ENCODE results near the gene PRAC2.

The PRAC2 gene

DNA sequence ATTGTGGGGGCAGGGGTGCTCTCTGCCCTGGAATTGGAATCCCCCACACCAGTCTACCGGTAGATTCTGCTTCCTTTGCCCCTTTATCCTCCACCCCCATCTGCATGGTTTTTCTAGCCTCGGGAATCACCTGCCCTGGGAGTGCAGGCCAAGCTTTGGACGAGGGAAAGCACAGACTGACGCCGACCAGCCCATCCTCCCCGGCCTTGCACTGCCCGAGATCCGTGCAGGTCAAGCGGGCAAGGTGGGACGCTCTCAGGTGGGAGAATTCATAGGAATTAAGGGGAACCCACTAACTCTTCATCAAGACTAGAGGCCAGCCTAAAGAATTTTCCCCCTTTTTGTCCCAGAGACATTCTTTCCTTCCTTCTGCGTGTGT lies 15.4 kb downstream of the PRAC2 start:
- Mint-ChIP-seq H3K4me1 (ENCODE audit: low read depth) (peaks cover 17% of the 10 kb centered on the region), H3K27me3 (peaks cover 60% of the 10 kb centered on the region), H3K27ac (no peak overlapping the region), H3K4me3 (no peak overlapping the region), H3K9me3 (ENCODE audit: low read depth) (no peaks in the 10 kb centered on the region), H3K36me3 (no peaks in the 10 kb centered on the region)

DNA sequence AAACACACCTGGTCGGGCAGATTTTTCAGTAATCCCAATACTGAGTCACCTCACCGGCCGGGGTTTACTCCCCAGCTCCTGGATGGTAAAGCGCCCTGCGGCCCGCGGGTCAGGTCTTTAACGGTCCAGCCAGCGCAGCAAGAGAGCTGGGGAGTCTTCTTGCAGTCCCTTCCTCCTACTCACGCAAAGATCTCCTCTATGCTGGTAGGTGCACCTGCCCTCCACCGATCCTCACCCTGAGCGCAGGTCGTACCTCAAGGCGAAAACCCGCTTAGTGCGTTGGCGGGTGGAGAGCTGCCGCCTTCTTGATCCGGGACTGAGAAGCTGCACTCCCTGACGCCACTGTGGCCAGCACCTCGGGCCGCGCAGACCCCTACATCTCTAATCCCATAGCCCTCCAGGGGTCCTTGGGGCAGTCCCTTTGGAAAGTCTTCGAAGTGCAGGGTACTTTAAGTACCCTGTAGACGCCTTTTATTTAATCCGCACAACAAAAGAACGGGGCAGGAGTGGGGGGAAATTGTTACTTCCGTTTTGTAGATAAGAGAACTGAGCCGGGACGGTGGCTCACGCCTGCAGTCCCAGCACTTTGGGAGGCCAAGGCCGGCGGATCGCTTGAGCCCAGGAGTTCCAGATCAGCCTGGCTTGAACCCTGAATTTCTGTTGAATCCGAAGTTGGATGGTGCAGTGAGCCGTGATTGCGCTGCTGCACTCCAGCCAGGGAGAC lies 16.0 kb downstream of the PRAC2 start:
- peaks cover 12% of the 10 kb centered on the region for H3K4me1 Mint-ChIP-seq (ENCODE audit: low read depth)
- peak overlapping the region; percentile 52 for H3K4me3 Mint-ChIP-seq
- H3K9me3 Mint-ChIP-seq (ENCODE audit: low read depth), result no peaks in the 10 kb centered on the region
- no peak overlapping the region for H3K27ac Mint-ChIP-seq
- H3K36me3 Mint-ChIP-seq, result no peaks in the 10 kb centered on the region
- peaks cover 59% of the 10 kb centered on the region for H3K27me3 Mint-ChIP-seq

DNA sequence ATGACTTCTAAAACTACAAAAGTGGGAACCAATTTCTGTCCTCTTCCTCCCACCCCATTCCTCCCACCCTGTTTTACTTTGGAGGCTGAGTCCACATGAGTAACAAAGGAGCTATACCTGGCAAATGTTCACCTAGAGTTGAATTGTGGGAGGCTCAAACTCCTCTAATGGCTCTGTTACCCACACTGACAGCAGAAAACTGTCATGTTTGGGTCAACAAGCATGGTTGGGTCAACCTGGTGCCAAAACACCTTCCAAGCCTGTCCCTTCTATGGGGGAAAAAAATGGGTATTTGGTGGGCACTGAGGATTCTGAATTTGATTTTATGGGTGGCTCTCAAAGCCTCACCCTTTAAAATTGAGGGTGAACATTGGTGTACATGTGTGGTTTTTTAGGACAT lies 17.6 kb downstream of the PRAC2 start:
- Mint-ChIP-seq H3K36me3 (no peaks in the 10 kb centered on the region), H3K4me3 (no peak overlapping the region), H3K27me3 (peaks cover 59% of the 10 kb centered on the region), H3K9me3 (ENCODE audit: low read depth) (no peaks in the 10 kb centered on the region), H3K4me1 (ENCODE audit: low read depth) (peaks cover 9% of the 10 kb centered on the region), H3K27ac (no peak overlapping the region)

DNA sequence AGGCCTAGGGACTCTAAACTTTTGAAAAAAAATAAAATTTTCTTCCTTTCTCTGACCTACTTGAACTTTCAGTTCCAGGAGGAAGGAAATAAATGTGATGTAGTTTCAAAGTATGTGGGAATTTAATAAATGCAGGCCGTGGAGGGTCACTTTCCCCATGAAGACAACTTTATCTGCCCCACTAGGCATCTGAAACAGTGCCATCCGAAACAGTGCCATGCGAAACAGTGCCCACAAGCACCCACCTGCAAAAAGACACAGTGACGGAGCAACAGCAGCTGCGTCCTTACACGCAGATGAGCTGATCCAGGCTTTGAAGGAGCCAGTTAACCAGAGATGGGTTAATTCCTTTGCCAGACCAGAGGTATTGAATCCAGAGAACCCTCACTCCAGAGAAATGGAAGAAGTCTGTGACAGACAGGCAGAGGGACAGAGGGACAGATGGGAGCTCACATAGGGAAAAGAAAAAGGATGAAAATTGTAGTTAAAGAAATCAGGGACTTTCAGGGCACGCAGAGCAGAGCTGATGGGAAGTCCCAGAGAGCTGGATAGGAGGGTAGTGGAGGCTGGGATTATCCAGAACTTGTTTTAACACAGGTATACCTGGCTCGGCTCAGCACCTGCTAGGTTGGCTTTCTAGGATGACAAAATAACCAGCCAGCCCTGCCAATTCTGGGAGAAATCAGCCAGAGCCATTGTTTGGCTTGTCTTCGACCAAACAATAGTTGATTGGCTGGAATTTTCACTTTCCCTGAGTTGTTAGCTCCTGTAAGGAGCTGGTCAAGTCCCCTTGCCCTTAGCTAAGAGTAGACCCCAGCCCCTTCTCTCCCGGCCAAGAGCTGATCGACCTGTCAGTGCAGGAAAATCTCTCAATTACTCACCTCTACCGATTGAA lies 22.6 kb downstream of the PRAC2 start:
- H3K4me1 Mint-ChIP-seq (ENCODE audit: low read depth), result peaks cover 11% of the 10 kb centered on the region

DNA sequence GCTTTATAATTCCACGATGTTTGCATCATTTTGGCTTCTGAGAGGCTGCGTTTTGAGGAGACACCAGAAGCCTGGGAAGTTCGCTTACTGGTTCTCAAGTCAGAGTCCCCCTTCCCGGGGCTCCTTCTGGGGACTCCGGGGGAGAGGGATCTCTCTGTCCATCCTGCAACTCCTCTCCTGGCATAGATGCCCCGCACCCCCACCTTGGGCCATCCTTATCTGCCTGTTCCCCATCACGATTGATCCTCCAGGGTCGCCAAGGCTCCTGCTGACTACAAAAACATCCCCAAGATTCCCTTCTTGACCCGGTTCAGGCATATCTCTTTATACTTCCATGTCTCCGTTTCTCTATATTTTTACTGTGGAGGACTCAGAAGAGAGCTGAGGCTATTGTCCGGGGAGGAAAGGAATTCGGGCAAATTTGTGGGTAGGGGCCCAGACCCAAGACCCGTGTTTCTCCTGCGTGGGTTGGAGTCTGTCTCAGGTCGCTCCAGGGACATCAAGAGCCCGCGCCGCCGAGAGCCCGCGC lies 24.0 kb downstream of the PRAC2 start:
- Mint-ChIP-seq H3K9me3 (ENCODE audit: low read depth) (no peaks in the 10 kb centered on the region), H3K27ac (no peak overlapping the region), H3K4me1 (ENCODE audit: low read depth) (peaks cover 15% of the 10 kb centered on the region), H3K4me3 (no peak overlapping the region), H3K27me3 (peaks cover 60% of the 10 kb centered on the region), H3K36me3 (no peaks in the 10 kb centered on the region)

More for the DNA sequence above, 22.6 kb downstream of the PRAC2 start:
- Mint-ChIP-seq H3K4me3 (no peak overlapping the region), H3K27me3 (peaks cover 55% of the 10 kb centered on the region), H3K27ac (no peak overlapping the region), H3K36me3 (no peaks in the 10 kb centered on the region), H3K9me3 (ENCODE audit: low read depth) (no peaks in the 10 kb centered on the region)

DNA sequence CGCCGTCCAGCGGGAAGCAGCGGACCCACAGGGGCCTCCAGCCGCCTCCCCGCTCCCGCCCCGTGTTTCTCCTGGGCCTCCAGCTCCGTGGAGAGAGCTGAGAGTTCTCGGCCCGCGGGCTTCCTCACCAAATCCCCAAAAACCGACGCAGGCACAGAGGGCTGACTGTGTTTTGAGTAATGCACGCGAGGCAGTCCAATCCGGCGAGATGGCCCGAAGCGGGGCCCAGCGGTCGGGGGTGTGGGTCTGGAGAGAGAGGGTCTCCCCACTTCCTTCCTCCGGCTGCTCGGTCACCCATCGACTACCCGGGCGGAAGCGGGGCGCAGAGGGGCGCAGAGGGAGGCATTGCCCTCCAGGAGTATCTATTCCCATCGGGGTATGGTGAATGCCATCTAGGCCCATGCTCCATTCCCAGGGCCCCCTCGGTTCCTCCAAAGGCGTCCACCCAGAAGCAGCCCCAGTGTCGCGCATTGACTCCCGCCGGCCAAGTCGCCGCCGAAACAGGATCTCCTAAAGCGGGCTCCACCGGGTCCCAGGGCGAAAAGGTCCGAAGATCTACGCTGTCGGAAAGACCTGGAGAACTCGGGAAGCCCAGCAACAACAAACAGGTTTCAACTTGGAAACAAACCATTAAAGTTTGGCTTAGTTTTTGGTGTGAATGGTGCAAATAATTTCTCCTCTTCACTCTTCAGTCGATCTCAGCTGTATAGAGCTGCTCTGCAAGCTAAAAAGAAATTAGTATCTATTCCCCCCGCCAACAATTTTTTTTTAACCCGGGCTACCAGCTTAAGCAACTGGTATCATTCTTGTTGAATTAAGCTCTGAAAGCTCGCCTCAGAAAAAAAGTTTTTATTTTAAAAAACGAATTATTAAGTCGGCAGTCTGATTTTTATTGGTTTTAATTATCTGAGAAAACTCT lies 24.7 kb downstream of the PRAC2 start:
- H3K27me3 Mint-ChIP-seq, result peaks cover 58% of the 10 kb centered on the region
- H3K9me3 Mint-ChIP-seq (ENCODE audit: low read depth), result no peaks in the 10 kb centered on the region
- H3K27ac Mint-ChIP-seq, result no peak overlapping the region
- H3K36me3 Mint-ChIP-seq, result no peaks in the 10 kb centered on the region
- no peak overlapping the region for H3K4me3 Mint-ChIP-seq
- H3K4me1 Mint-ChIP-seq (ENCODE audit: low read depth), result peaks cover 17% of the 10 kb centered on the region

DNA sequence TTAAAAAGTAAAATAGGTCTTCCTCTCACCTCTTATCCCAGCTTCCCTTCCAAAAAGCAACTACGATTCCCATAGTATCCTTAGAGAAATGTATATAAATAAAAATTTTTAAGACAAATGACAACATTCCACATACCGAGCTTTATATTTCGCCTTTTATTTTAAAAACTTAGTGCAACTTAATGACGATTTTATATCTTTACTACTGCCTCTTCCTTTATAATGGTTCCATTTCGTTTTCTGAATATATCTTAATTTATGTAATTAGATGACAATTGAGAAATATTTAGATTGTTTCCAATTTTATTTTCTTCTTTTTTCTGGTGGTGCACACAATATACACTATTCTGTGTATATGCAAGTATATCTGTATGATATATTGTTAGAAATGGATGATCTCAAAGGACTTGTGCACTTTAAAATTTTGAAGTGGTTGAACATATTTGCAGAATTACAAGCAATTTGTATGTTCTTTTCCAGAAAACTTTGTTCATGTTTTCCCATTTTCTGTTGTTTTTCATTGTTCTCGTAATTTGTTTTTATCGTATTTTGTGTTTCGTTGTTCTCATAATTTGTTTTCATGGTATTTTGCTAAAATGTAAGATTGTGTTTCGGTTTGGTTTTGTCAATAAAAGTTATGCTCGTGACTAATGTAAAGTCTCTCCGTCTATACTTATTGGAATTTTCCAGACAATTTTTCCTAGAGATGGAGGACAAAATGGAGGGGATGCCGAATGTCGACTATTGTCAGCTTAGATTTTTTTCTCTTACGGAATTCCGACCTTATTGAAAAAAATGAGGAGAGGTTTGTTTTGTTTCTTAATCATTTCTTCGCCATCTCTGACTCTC lies 26.0 kb downstream of the PRAC2 start:
- H3K27ac Mint-ChIP-seq, result no peak overlapping the region
- H3K9me3 Mint-ChIP-seq (ENCODE audit: low read depth), result no peaks in the 10 kb centered on the region
- no peak overlapping the region for H3K4me3 Mint-ChIP-seq
- H3K36me3 Mint-ChIP-seq, result no peaks in the 10 kb centered on the region
- peaks cover 26% of the 10 kb centered on the region for H3K4me1 Mint-ChIP-seq (ENCODE audit: low read depth)
- peaks cover 61% of the 10 kb centered on the region for H3K27me3 Mint-ChIP-seq

DNA sequence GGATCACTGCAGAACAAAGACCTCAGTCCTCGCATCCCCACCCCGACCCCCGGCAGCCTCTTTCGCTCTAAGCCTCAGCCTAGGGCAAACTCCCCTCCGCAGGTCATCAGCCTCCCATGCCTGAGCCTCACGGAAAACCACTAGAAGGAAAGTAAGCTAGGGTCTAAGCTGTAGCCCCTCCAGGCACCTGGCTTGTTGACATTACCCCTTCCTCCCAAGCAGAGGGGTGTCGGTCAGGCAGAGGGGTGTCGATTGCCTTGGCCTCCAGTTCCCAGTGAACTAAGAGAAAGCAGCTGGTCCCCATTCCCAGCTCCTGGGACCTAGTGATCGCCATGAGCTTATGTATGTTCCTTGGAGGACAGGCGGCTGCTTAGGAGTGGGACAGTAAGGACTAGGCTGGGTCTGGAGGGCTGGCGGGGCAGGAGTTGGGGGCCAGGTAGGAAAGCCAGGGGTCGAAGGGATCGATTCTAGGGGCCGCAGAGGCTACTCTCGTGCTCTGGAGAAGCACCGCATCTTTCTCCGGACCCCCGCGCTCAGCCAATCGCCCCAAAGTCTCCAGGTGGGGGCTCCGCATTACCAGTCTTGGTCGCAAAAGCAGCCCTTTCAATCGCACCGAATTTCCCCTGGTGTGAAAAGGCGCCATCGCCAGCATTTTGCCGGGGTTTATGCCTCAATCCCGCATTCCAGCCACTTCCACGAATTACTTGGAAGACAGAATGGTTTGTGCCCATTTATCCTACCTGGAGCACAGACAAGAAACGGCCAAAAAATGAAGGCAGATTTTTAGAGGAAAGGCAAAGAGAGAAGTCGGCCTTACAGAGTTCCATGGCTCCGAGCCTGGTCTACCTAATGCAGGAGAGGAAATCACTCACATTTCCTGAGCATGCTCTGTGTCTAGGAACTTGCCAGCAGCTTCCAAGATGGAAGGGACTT lies 26.9 kb downstream of the PRAC2 start:
- H3K27ac Mint-ChIP-seq, result no peak overlapping the region
- H3K4me3 Mint-ChIP-seq, result no peak overlapping the region
- peaks cover 61% of the 10 kb centered on the region for H3K27me3 Mint-ChIP-seq
- peaks cover 32% of the 10 kb centered on the region for H3K4me1 Mint-ChIP-seq (ENCODE audit: low read depth)
- H3K36me3 Mint-ChIP-seq, result no peaks in the 10 kb centered on the region
- H3K9me3 Mint-ChIP-seq (ENCODE audit: low read depth), result no peaks in the 10 kb centered on the region

DNA sequence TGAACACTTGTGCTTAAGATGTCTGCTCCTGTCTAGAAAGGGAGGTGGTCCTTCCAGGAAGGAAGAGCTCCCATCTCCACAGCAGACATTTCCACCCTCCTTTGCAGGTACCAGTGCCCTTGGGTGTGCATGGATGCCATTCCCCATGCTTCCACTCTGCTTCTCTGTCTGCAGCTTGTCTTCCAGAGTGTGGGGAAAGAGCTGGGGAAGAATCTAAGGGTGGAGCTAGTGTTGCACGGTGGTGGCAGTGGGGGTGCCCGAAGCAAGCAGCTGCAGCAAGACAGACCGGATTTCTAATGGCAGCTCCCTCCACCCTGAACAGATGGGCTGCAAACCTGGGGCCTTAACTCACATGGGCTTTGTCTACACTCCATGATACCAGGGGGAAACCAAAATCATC lies 28.2 kb downstream of the PRAC2 start:
- Mint-ChIP-seq H3K27me3 (peaks cover 61% of the 10 kb centered on the region), H3K4me1 (ENCODE audit: low read depth) (peaks cover 30% of the 10 kb centered on the region), H3K4me3 (no peak overlapping the region), H3K36me3 (no peaks in the 10 kb centered on the region), H3K27ac (no peak overlapping the region), H3K9me3 (ENCODE audit: low read depth) (no peaks in the 10 kb centered on the region)

DNA sequence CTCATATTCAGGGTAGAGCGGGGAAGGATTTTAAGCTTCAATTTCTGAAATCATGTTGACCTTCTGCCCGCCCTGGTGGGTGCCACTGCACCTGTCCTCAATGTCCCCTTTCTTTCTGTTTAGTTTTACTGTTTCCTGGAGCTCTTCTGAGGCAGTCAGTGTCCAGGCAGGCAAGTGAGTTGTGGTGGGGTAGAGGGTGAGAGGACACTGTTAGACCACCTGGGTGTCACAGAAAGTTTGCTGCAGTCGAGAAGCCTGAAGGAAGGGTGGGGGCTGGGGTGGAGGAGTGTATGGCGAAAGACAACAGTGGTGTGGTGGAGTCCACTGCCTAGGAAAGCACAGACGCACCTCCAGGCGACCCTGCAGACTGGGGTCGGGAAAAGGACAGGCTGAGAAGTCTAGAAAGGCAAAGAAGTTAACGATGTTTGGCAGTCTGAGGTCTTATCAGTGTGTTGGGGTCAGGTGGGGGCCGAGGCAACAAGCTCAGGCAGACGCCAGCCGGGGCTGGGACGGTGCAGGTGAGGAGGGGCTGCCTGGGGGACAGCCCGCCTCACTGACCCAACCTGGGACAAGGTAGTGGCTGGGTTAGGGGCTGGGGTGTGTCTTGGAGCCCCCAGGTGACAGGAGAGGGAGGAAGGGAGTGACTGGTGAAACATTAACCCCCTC lies 28.9 kb downstream of the PRAC2 start:
- Mint-ChIP-seq H3K27ac (no peak overlapping the region), H3K9me3 (ENCODE audit: low read depth) (no peaks in the 10 kb centered on the region), H3K4me3 (no peak overlapping the region), H3K36me3 (no peaks in the 10 kb centered on the region), H3K27me3 (peaks cover 56% of the 10 kb centered on the region), H3K4me1 (ENCODE audit: low read depth) (peaks cover 25% of the 10 kb centered on the region)

DNA sequence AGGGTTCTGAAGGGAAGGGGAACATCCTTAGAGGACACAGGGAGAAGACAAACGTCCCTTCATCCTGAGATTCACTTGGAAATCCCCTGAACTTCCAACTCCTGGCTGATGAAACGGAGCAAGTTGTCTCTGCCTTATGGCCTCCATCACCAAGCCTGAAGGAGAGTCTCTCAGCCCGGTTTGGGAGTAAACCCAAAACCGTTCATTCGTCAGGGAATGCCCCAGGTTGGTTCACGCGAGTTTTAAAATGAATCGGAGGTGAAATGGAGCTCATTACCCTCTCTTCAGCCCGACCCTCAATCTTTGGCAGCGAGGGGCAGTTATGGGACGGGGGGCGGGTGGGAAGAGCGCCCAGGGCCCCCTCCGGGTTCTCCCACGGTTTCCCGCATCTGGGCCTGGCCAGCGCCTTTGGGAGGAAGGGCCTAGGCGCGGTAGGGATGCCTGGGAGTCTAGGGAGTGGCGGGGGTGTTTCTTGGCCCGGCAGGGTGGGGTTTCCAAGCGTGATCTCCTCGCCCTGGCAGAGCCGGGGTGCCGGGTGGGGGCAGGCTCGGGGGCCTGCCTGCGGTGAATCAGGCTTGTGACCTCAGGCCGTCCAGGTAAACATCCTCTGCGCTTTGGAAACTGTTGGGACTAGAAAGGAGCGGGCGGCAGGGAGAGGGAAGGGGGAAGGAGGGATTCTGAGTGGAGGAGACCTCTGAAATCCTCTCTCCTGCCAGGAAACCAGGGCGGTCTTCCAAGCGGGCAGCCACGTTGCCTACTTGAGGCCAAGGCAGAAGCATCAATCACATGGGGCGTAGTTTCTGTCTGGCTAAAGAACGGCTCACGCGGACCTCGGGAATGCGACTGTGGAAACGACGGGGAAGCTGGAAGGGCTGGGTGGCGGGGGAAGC lies 29.7 kb downstream of the PRAC2 start:
- Mint-ChIP-seq H3K4me1 (ENCODE audit: low read depth) (peaks cover 23% of the 10 kb centered on the region), H3K27me3 (peaks cover 59% of the 10 kb centered on the region), H3K27ac (peak overlapping the region; percentile 59), H3K36me3 (no peaks in the 10 kb centered on the region), H3K4me3 (no peak overlapping the region), H3K9me3 (ENCODE audit: low read depth) (no peaks in the 10 kb centered on the region)
